AG04449 (cell line): ENCODE results near the gene GALNT10.

Source experiments
- CTCF ChIA-PET: fragments of 350-600 bp; formaldehyde crosslinking; extraction: SDS; loops from one replicate; lab custom pipeline; 2021; ENCODE audit warnings: antibody characterized with exemption; lab: Yijun Ruan, JAX
- POLR2A ChIA-PET: fragments of 400-600, 350-600 bp; formaldehyde crosslinking; extraction: SDS; loops from one replicate; lab custom pipeline; 2020; ENCODE audit warnings: antibody characterized with exemption, inconsistent platforms; lab: Yijun Ruan, JAX
- DNase-seq: peaks from one replicate; pipeline ENCODE4 v3.0.0-alpha.2; 2010; ENCODE audit warnings: low read depth, low spot score
- H3K4me3 ChIP-seq: 2 replicates; pipeline ENCODE4 v1.5.1; 2011; ENCODE audit warnings: low read depth, mild to moderate bottlenecking, control low read depth, low read length
- CTCF ChIP-seq: IDR thresholded peaks from one replicate; pipeline ENCODE4 v1.5.1; 2011; ENCODE audit warnings: mild to moderate bottlenecking, moderate library complexity, low read length, control low read depth, inconsistent platforms; ENCODE audit not compliant: insufficient read depth; ENCODE audit errors: missing control alignments

The GALNT10 gene

DNA sequence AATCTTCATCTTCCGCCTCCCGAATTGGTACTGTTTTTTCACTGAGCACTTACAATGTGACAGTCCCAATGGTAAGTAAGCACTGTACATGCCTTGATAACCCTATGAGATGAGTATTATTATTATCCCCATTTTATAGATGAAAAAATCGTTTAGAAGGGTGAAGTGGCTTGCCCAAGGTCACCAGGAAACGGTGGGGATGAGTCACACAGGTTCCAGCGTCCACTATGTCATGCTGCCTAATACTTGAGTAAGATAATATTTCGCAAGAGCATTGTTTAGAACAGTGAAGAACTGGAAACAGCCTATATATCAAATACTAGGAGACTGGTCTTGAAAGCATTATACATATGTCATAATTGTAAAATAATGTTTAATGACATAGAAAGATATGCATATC is 274.6 kb downstream of the GALNT10 start:
- DNase-seq = no peak
- ChIA-PET POLR2A (no interaction called here), CTCF (interaction anchor here (1.6 to 13.3 kb wide), 10 partner anchors 12 to 490 kb away, joined by 3 to 228 read pairs (median 17); partner anchors contain the start of gene HAND1)
- no peak for TF ChIP-seq CTCF
- H3K4me3 ChIP-seq = no peak overlapping the region

DNA sequence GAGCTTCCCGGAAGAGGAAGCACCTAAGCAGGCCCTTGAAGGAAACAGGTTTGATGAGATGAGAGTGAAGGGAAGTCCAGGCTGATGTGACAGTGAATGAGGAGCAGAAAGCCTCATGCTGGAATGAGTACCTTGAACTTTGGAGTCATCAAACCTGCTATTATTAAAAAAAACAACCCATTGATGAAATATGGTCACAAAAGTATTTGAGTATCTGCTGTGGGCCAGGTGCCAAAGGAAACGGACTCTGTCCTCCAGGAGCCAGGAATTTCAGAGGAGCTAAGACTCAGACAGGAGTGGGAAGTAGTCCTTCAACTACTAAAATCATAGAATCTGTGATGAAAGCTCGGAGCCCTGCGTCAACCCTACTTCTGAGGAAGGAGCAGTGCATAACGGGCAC is 275.6 kb downstream of the GALNT10 start:
- ChIA-PET CTCF (interaction anchor here (0.7 to 13.3 kb wide), 22 partner anchors 9 to 490 kb away, joined by 3 to 228 read pairs (median 8); partner anchors contain the start of gene HAND1), POLR2A (no interaction called here)
- H3K4me3 ChIP-seq = no peak overlapping the region
- no peak for TF ChIP-seq CTCF
- DNase-seq = no peak

- H3K4me3 ChIP-seq = no peak overlapping the region
- TF ChIP-seq CTCF = no peak
- POLR2A ChIA-PET = no interaction called here
- no peak for DNase-seq
- CTCF ChIA-PET = interaction anchor here (0.5 to 13.3 kb wide), 30 partner anchors 9 to 491 kb away, joined by 3 to 228 read pairs (median 4); partner anchors contain the start of gene HAND1
Observed at GRCh38 chr5:154466671-154467070, 276.1 kb downstream of the GALNT10 start.

DNA sequence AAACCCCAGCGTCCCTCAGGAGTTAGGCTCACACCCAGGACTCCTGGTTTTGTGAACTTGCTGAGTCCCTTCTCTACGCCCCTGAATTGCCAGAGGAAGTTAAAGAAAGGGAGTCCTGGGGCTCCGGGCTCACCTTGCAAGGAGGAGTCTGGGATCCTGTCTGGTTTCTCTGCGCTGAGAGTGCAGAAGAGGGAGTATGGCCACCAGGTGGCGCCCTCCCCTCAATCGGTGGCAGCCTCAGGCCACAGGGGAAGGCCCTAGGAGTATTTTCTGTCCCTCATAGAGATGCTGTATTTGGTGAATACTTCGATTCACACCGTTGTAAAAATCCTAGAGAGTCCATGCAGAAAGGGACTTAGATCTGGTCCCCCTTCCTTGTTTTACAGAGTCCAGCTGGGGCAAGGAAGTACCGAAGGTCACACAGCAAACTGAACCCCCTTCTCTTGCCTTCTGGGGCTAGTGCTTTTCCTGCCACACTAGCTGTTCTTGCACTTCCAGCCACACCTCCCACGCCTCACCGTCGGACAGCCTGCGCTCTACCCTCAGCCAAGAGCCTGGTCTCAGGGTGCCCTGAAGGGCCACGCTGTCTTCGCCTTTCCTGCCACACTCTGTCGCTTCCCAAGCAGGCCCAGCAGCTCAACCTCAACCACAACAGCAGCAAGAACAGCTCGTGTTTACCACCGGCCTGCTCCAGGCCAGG is 277.3 kb downstream of the GALNT10 start:
- TF ChIP-seq CTCF = peak; percentile 92
- no peak for DNase-seq
- ChIA-PET POLR2A (no interaction called here), CTCF (interaction anchor here (0.7 to 13.3 kb wide), 30 partner anchors 10 to 494 kb away, joined by 3 to 228 read pairs (median 4); partner anchors contain the start of gene HAND1)
- H3K4me3 ChIP-seq = no peak overlapping the region

DNA sequence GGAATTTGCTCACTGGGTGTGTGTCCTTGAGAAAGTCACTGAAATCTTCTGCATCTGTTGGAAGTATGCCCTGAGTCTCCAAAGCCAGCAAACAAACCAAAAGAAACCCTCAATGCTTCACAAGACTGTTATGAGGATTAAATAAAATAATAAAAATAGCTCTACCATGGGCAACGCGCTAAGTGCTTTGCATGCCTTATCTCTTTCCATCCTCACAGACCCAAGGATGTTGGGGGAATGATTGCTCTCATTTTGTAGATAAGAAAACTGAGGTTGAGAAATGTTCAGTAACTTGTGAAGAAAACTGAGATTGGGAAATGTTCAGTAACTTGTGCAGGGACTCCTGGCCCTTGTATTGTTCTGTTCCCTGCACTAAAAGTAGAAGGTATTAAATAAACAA is 279.6 kb downstream of the GALNT10 start:
- DNase-seq = no peak
- ChIA-PET CTCF (interaction anchor here (1.0 to 13.3 kb wide), 5 partner anchors 13 to 401 kb away, joined by 3 to 228 read pairs (median 3); no protein-coding TSS in a partner anchor), POLR2A (no interaction called here)
- no peak for TF ChIP-seq CTCF
- no peak overlapping the region for H3K4me3 ChIP-seq
